ENCODE results near the gene PIGP. TPM values are rescaled to one million over a fixed set of nuclear protein-coding genes. Genes with fewer than 3 reads are reported as not detected.
A peak's percentile ranks its signal among the peaks of the same experiment; 100 is the strongest.

Gene PIGP
- total and polyA plus RNA-seq, 2 of the 13 experiments (the other 11 are each of a cell fraction or from before 2014, with no cell fraction given), result 14.8 to 33.4 TPM

- no peak for TF ChIP-seq SIN3A (IDR thresholded peaks at IDR 0.05; ENCODE audit: borderline replicate concordance, low read depth, low read length)
- TF ChIP-seq HIVEP1 (CRISPR knock-in tag; IDR thresholded peaks at IDR 0.05), result no peak
- no peak for TF ChIP-seq PITX1 (CRISPR knock-in tag; IDR thresholded peaks at IDR 0.05)
- TF ChIP-seq SPEN (CRISPR knock-in tag; IDR thresholded peaks at IDR 0.05; ENCODE audit: low read depth), result no peak
- TF ChIP-seq AGO1 (IDR thresholded peaks at IDR 0.05; ENCODE audit: low read depth, low read length, poor library complexity, severe bottlenecking), result no peak
Observed at GRCh38 chr21:37062593-37062935, 10.3 kb downstream of the PIGP start (continued).

GRCh38 chr21:37061926-37062592 lies 10.8 kb downstream of the PIGP start:
- Histone ChIP-seq H3K4me1 (ENCODE audit: insufficient read depth, low read length) (peaks cover 28% of the 10 kb centered on the region), H3K27me3 (ENCODE audit: control insufficient read depth in 1 of 2, insufficient read depth in 2 of 2, low read length in 2 of 2) (no peaks in the 10 kb centered on the region), H2AFZ (ENCODE audit: low read length) (no peak overlapping the region), H3K36me3 (replicated peaks in 1 of 2; ENCODE audit: control insufficient read depth in 1 of 2, insufficient read depth in 2 of 2, low read length in 2 of 2) (no peaks in the 10 kb centered on the region), H3K4me3 (replicated peaks in 1 of 3; ENCODE audit: insufficient read depth in 1 of 3, low read depth in 2 of 3, low read length in 3 of 3) (no peak overlapping the region), H3K4me2 (ENCODE audit: low read depth, low read length) (0 out of 2 replicates have a peak overlapping the region, but pooled peaks have one; percentile 19), H3K9ac (ENCODE audit: insufficient read depth, low read depth, low read length) (no peak overlapping the region), H3K27ac (ENCODE audit: extremely low read length, insufficient read depth, low read length) (no peak overlapping the region), H4K20me1 (ENCODE audit: insufficient read depth, low read length) (no peaks in the 10 kb centered on the region), H3K9me3 (ENCODE audit: low read length) (peaks cover 3% of the 10 kb centered on the region; the same call in 1 of the 2 replicates), H3K79me2 (ENCODE audit: insufficient read depth, low read length) (no peaks in the 10 kb centered on the region)
- no peak for FAIRE-seq
- in situ Hi-C loops (cut with HindIII; ENCODE audit: extremely low pct_ligation_motif_present, low pct_unique_long_range_greater_than_20kb) (no loop called here), intact Hi-C loops (cut with micrococcal nuclease; ENCODE audit: unreplicated experiment) (no loop called here)
- no TSS peak for BruUV-seq (replicated peaks)
- ChIA-PET POLR2A (interaction anchor here (1.5 to 1.7 kb wide), 2 partner anchors 9 to 10 kb away, joined by 3 to 4 read pairs; no protein-coding TSS in a partner anchor), CTCF (ENCODE audit: low intra/inter-chr PET ratio, low total read pairs) (no interaction called here)
- WGBS (ENCODE audit: low lambda C conversion rate), result 65% methylated on average over 7 of the region's 7 CpGs
- DNase-seq (ENCODE audit: low spot score), result peak; percentile 56
- ATAC-seq, result peak; percentile 10; the same call in 1 of the 3 replicates
- TF ChIP-seq SIN3B (IDR thresholded peaks at IDR 0.05; ENCODE audit: low read length) (no peak), BCLAF1 (IDR thresholded peaks at IDR 0.05) (no peak), MXD3 (CRISPR knock-in tag; IDR thresholded peaks at IDR 0.05) (no peak), MED1 (CRISPR knock-in tag; IDR thresholded peaks at IDR 0.05) (0 out of 2 replicates have a peak, but pooled peaks have one; percentile 25), KLF11 (CRISPR knock-in tag; IDR thresholded peaks at IDR 0.05) (no peak), SPEN (CRISPR knock-in tag; IDR thresholded peaks at IDR 0.05; ENCODE audit: low read depth) (no peak), ZNF143 (CRISPR knock-in tag; IDR thresholded peaks at IDR 0.05) (no peak), TCF7L2 (IDR thresholded peaks at IDR 0.05; ENCODE audit: low read depth, low read length) (no peak), TCF7 (IDR thresholded peaks at IDR 0.05; ENCODE audit: low read depth) (0 out of 2 replicates have a peak, but pooled peaks have one; percentile 43), TEAD3 (CRISPR knock-in tag; optimal IDR thresholded peaks at IDR 0.05; ENCODE audit: borderline replicate concordance) (peak; percentile 76), SALL1 (CRISPR knock-in tag; IDR thresholded peaks at IDR 0.05) (0 out of 2 replicates have a peak, but pooled peaks have one; percentile 16), TAF1 (CRISPR knock-in tag; IDR thresholded peaks at IDR 0.05) (no peak), CBFB (CRISPR knock-in tag; IDR thresholded peaks at IDR 0.05) (no peak), ZNF770 (CRISPR knock-in tag; IDR thresholded peaks at IDR 0.05) (peak; percentile 96), MLX (CRISPR knock-in tag; IDR thresholded peaks at IDR 0.05) (no peak)
